SK-N-SH treated with all-trans-retinoic acid at 6 μM for 48 hours (cell line): ENCODE results near the gene EHMT2.

ENCODE experiments used
- SNAI2 ChIP-seq: fragments of 250-450 bp; sonication (Bioruptor Pico); IDR thresholded peaks from 2 replicates; pipeline ENCODE4 v1.5.0; 2020; ENCODE audit warnings: mild to moderate bottlenecking, moderate library complexity
- ZNF565 ChIP-seq: fragments of 450-650 bp; formaldehyde crosslinking; conservative IDR thresholded peaks from 2 replicates; pipeline ENCODE4 v1.5.0; 2020; ENCODE audit warnings: low read depth, mild to moderate bottlenecking, moderate library complexity
- TF ChIP-seq, protein P1 (sequence below): fragments of 250-450 bp; sonication (Bioruptor Pico); IDR thresholded peaks from 2 replicates; pipeline ENCODE4 v1.8.0; 2020; ENCODE audit warnings: mild to moderate bottlenecking, moderate library complexity, borderline replicate concordance

DNA sequence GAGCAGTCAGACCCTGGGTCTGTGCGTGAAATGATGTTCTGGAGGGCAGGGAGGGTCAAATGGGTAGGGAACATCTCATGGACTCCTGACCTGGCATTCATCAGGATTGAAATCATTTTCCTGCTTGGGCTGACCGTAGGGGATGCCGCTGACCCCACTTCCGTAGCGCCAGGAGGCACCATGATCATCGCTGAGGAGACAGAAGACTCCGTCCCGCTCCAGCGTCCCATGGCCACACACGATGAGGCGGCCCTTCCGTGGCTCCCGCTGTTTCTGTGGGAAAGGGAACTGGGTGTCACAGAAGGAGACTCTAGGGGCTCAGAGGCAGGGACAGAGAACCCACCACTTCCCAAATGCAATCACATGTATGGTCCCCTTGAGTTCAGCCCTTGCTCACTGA is 37.1 kb downstream of the EHMT2 start:
- TF ChIP-seq SNAI2 (CRISPR knock-in tag) = no peak
- TF ChIP-seq, protein P1, sequence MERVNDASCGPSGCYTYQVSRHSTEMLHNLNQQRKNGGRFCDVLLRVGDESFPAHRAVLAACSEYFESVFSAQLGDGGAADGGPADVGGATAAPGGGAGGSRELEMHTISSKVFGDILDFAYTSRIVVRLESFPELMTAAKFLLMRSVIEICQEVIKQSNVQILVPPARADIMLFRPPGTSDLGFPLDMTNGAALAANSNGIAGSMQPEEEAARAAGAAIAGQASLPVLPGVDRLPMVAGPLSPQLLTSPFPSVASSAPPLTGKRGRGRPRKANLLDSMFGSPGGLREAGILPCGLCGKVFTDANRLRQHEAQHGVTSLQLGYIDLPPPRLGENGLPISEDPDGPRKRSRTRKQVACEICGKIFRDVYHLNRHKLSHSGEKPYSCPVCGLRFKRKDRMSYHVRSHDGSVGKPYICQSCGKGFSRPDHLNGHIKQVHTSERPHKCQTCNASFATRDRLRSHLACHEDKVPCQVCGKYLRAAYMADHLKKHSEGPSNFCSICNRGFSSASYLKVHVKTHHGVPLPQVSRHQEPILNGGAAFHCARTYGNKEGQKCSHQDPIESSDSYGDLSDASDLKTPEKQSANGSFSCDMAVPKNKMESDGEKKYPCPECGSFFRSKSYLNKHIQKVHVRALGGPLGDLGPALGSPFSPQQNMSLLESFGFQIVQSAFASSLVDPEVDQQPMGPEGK (CRISPR knock-in tag) = no peak
- no peak for TF ChIP-seq ZNF565
